ENCODE measurements around the gene COL15A1.
"Not testable (repeated sequence)": the region's sequence is repeated elsewhere in the genome, so short reads cannot be mapped to it uniquely, and the experiment has no call there.

The COL15A1 gene

GRCh38 chr9:98900244-98900643 lies 43.5 kb upstream of the COL15A1 start:
- DNase-seq, result no peak

DNA sequence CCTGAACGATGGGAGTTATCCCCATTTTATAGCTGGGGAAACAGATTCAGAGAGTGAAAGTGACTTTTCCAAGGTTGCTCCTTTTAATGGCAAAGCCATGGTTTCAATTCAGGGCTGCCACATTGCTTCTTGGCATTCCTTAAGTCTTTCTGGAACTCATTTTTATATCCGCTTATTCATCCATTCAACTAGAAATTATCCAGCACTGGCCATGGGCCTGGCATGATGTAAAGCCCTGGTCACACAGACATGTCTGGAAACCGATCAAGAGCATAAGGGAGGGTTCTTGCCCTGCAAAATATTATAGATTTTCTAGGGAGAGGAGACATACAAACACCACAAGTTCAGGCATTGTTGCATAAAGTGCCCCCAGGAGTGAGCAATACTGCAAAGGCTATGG lies 43.0 kb upstream of the COL15A1 start:
- WGBS (ENCODE audit: extremely low coverage, insufficient coverage, low lambda C conversion rate), result no CpG with 5 or more reads among the region's 3 CpGs
- Histone ChIP-seq H4K8ac (ENCODE audit: low read depth, low read length) (no peak overlapping the region), H2BK15ac (replicated peaks; ENCODE audit: low read depth) (no peak overlapping the region), H3K4me2 (ENCODE audit: low read length) (no peak overlapping the region), H3K27ac (ENCODE audit: low read depth, low read length) (no peak overlapping the region), H4K5ac (ENCODE audit: low read length) (no peak overlapping the region), H3K4me1 (ENCODE audit: control insufficient read depth, low read depth, low read length) (no peaks in the 10 kb centered on the region), H3K36me3 (ENCODE audit: control insufficient read depth, insufficient read depth, low read length) (no peaks in the 10 kb centered on the region), H3K9ac (ENCODE audit: low read length) (no peak overlapping the region), H2BK120ac (ENCODE audit: low read depth, low read length) (no peak overlapping the region), H3K23ac (ENCODE audit: low read length) (no peak overlapping the region), H3K56ac (ENCODE audit: low read length) (no peak overlapping the region), H2BK5ac (ENCODE audit: low read length) (no peak overlapping the region), H3K79me2 (ENCODE audit: control insufficient read depth, insufficient read depth, low read length) (no peaks in the 10 kb centered on the region), H3K27me3 (ENCODE audit: insufficient read depth, low read length, poor library complexity) (no peaks in the 10 kb centered on the region), H3K79me1 (ENCODE audit: low read length) (no peaks in the 10 kb centered on the region), H2AK5ac (ENCODE audit: low read length) (no peak overlapping the region), H3K4me3 (ENCODE audit: low read length) (no peak overlapping the region), H3K18ac (ENCODE audit: low read length) (no peak overlapping the region), H3K4ac (ENCODE audit: low read depth, low read length) (no peak overlapping the region)
- no peak for DNase-seq

More at GRCh38 chr9:98900244-98900643, 43.5 kb upstream of the COL15A1 start:
- H3K36me3 ChIP-seq (ENCODE audit: control insufficient read depth, insufficient read depth, low read length), result no peaks in the 10 kb centered on the region
- H4K8ac ChIP-seq (ENCODE audit: low read depth, low read length), result no peak overlapping the region
- no peaks in the 10 kb centered on the region for H3K27me3 ChIP-seq (ENCODE audit: insufficient read depth, low read length, poor library complexity)
- H3K23ac ChIP-seq (ENCODE audit: low read length), result no peak overlapping the region
- H3K18ac ChIP-seq (ENCODE audit: low read length), result no peak overlapping the region
- WGBS (ENCODE audit: extremely low coverage, insufficient coverage, low lambda C conversion rate), result 100% methylated on average over 1 of the region's 5 CpGs
- no peaks in the 10 kb centered on the region for H3K4me1 ChIP-seq (ENCODE audit: control insufficient read depth, low read depth, low read length)
- no peak overlapping the region for H3K4me3 ChIP-seq (ENCODE audit: low read length)
- no peak overlapping the region for H3K4me2 ChIP-seq (ENCODE audit: low read length)
- H3K9ac ChIP-seq (ENCODE audit: low read length), result no peak overlapping the region
- H3K79me1 ChIP-seq (ENCODE audit: low read length), result no peaks in the 10 kb centered on the region
- no peaks in the 10 kb centered on the region for H3K79me2 ChIP-seq (ENCODE audit: control insufficient read depth, insufficient read depth, low read length)
- H3K56ac ChIP-seq (ENCODE audit: low read length), result no peak overlapping the region
- H2BK5ac ChIP-seq (ENCODE audit: low read length), result no peak overlapping the region
- no peak overlapping the region for H2BK120ac ChIP-seq (ENCODE audit: low read depth, low read length)
- H2AK5ac ChIP-seq (ENCODE audit: low read length), result no peak overlapping the region
- no peak overlapping the region for H4K5ac ChIP-seq (ENCODE audit: low read length)
- no peak overlapping the region for H3K27ac ChIP-seq (ENCODE audit: low read depth, low read length)
- H2BK15ac ChIP-seq (replicated peaks; ENCODE audit: low read depth), result no peak overlapping the region
- no peak overlapping the region for H3K4ac ChIP-seq (ENCODE audit: low read depth, low read length)

DNA sequence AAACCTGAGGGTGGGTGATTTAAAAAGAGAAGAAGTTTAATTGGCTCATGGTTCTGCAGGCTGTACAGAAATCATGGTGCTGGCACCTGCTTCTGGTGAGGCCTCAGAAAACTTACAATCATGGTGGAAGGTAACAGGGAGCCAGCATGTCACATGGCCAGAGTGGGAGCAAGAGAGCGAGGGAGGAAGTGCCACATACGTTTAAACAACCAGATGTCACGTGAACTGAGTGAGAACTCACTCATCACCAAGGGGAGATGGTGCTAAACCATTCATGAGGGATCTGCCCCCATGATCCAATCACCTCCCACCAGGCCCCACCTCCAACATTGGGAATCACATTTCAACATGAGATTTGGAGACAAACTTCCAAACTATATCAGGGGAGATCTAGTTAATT lies 41.9 kb upstream of the COL15A1 start:
- not testable (repeated sequence) for DNase-seq; H3K4ac ChIP-seq (ENCODE audit: low read depth, low read length)

DNA sequence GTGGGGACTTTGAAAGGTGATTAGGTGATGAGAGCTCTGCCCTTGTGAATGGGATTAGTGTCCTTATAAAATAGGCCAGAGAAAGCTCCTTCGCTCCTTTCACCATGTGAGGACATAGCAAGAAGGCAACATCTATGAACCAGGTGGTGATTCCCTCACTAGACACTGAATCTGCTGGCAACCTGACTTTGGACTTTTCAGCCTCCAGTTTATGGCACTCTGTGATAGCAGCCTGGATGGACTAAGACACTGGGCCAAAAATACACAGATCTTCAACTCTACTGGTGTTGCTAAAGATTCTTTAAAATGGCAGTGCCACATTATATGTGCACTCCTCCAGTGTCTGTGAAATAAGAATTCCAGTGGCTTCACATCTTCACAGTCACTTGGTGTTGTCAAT lies 41.2 kb upstream of the COL15A1 start:
- Histone ChIP-seq H4K5ac (ENCODE audit: low read length) (no peak overlapping the region), H3K4me3 (ENCODE audit: low read length) (no peak overlapping the region), H4K8ac (ENCODE audit: low read depth, low read length) (no peak overlapping the region), H3K27me3 (ENCODE audit: insufficient read depth, low read length, poor library complexity) (no peaks in the 10 kb centered on the region), H3K79me1 (ENCODE audit: low read length) (no peaks in the 10 kb centered on the region), H3K79me2 (ENCODE audit: control insufficient read depth, insufficient read depth, low read length) (no peaks in the 10 kb centered on the region), H2BK15ac (replicated peaks; ENCODE audit: low read depth) (no peak overlapping the region), H2BK120ac (ENCODE audit: low read depth, low read length) (no peak overlapping the region), H2AK5ac (ENCODE audit: low read length) (no peak overlapping the region), H3K36me3 (ENCODE audit: control insufficient read depth, insufficient read depth, low read length) (no peaks in the 10 kb centered on the region), H3K18ac (ENCODE audit: low read length) (no peak overlapping the region), H3K9ac (ENCODE audit: low read length) (no peak overlapping the region), H3K4me2 (ENCODE audit: low read length) (no peak overlapping the region), H3K4me1 (ENCODE audit: control insufficient read depth, low read depth, low read length) (no peaks in the 10 kb centered on the region), H3K27ac (ENCODE audit: low read depth, low read length) (no peak overlapping the region), H3K56ac (ENCODE audit: low read length) (no peak overlapping the region), H2BK5ac (ENCODE audit: low read length) (no peak overlapping the region), H3K4ac (ENCODE audit: low read depth, low read length) (no peak overlapping the region), H3K23ac (ENCODE audit: low read length) (no peak overlapping the region)
- no peak for DNase-seq
- no CpG with 5 or more reads among the region's 1 CpG for WGBS (ENCODE audit: extremely low coverage, insufficient coverage, low lambda C conversion rate)

More for the DNA sequence above, 41.9 kb upstream of the COL15A1 start:
- H3K23ac ChIP-seq (ENCODE audit: low read length); H3K27me3 ChIP-seq (ENCODE audit: insufficient read depth, low read length, poor library complexity); H3K36me3 ChIP-seq (ENCODE audit: control insufficient read depth, insufficient read depth, low read length); H3K4me1 ChIP-seq (ENCODE audit: control insufficient read depth, low read depth, low read length); H3K27ac ChIP-seq (ENCODE audit: low read depth, low read length); H4K5ac ChIP-seq (ENCODE audit: low read length); H3K56ac ChIP-seq (ENCODE audit: low read length); H2BK120ac ChIP-seq (ENCODE audit: low read depth, low read length); H3K79me2 ChIP-seq (ENCODE audit: control insufficient read depth, insufficient read depth, low read length); H2AK5ac ChIP-seq (ENCODE audit: low read length); H3K18ac ChIP-seq (ENCODE audit: low read length); H3K9ac ChIP-seq (ENCODE audit: low read length); H3K4me3 ChIP-seq (ENCODE audit: low read length); H3K79me1 ChIP-seq (ENCODE audit: low read length); H4K8ac ChIP-seq (ENCODE audit: low read depth, low read length); H2BK5ac ChIP-seq (ENCODE audit: low read length); H2BK15ac ChIP-seq (replicated peaks; ENCODE audit: low read depth); H3K4me2 ChIP-seq (ENCODE audit: low read length): not testable (repeated sequence)
- no CpG with 5 or more reads among the region's 3 CpGs for WGBS (ENCODE audit: extremely low coverage, insufficient coverage, low lambda C conversion rate)

GRCh38 chr9:98902925-98903324 lies 40.8 kb upstream of the COL15A1 start:
- Histone ChIP-seq H3K27me3 (ENCODE audit: insufficient read depth, low read length, poor library complexity) (no peaks in the 10 kb centered on the region), H4K5ac (ENCODE audit: low read length) (no peak overlapping the region), H3K9ac (ENCODE audit: low read length) (no peak overlapping the region), H3K4me1 (ENCODE audit: control insufficient read depth, low read depth, low read length) (no peaks in the 10 kb centered on the region), H2BK5ac (ENCODE audit: low read length) (no peak overlapping the region), H3K4me2 (ENCODE audit: low read length) (no peak overlapping the region), H3K36me3 (ENCODE audit: control insufficient read depth, insufficient read depth, low read length) (no peaks in the 10 kb centered on the region), H3K27ac (ENCODE audit: low read depth, low read length) (no peak overlapping the region), H2BK15ac (replicated peaks; ENCODE audit: low read depth) (no peak overlapping the region), H2AK5ac (ENCODE audit: low read length) (no peak overlapping the region), H2BK120ac (ENCODE audit: low read depth, low read length) (no peak overlapping the region), H4K8ac (ENCODE audit: low read depth, low read length) (no peak overlapping the region), H3K4ac (ENCODE audit: low read depth, low read length) (no peak overlapping the region), H3K18ac (ENCODE audit: low read length) (no peak overlapping the region), H3K23ac (ENCODE audit: low read length) (no peak overlapping the region), H3K79me1 (ENCODE audit: low read length) (no peaks in the 10 kb centered on the region), H3K79me2 (ENCODE audit: control insufficient read depth, insufficient read depth, low read length) (no peaks in the 10 kb centered on the region), H3K56ac (ENCODE audit: low read length) (no peak overlapping the region), H3K4me3 (ENCODE audit: low read length) (no peak overlapping the region)
- no CpG with 5 or more reads among the region's 5 CpGs for whole genome bisulfite sequencing (ENCODE audit: extremely low coverage, insufficient coverage, low lambda C conversion rate)
- no peak for DNase-seq

DNA sequence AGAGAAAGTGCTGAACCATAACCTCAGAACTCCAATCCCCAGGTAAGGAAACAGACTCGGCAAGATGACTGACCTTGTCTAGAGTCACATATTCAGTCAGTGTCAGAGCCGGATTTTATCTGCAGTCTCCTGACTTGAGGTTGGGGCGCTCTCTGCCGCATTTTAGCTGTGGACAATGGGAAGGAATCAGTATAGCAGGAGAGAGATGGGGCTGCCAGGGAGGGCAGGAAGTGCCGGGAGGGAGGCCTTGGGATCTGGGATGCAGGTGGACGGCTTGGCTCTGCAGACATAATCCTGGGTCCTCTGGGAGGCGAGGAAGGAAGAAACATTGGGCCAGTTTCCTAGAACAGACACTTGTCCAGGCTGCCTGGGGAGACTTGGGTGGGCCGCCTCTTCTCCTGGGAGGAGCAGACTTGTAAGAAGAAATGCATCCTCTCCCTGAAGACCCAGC lies 39.7 kb upstream of the COL15A1 start:
- no peak overlapping the region for H3K56ac ChIP-seq (ENCODE audit: low read length)
- no peaks in the 10 kb centered on the region for H3K4me1 ChIP-seq (ENCODE audit: control insufficient read depth, low read depth, low read length)
- no peak overlapping the region for H3K4me3 ChIP-seq (ENCODE audit: low read length)
- no peak overlapping the region for H3K23ac ChIP-seq (ENCODE audit: low read length)
- H3K4me2 ChIP-seq (ENCODE audit: low read length), result no peak overlapping the region
- no CpG with 5 or more reads among the region's 8 CpGs for WGBS (ENCODE audit: extremely low coverage, insufficient coverage, low lambda C conversion rate)
- H3K4ac ChIP-seq (ENCODE audit: low read depth, low read length), result no peak overlapping the region
- no peak overlapping the region for H3K9ac ChIP-seq (ENCODE audit: low read length)
- H4K5ac ChIP-seq (ENCODE audit: low read length), result no peak overlapping the region
- H3K79me2 ChIP-seq (ENCODE audit: control insufficient read depth, insufficient read depth, low read length), result no peaks in the 10 kb centered on the region
- H2BK15ac ChIP-seq (replicated peaks; ENCODE audit: low read depth), result no peak overlapping the region
- H3K27me3 ChIP-seq (ENCODE audit: insufficient read depth, low read length, poor library complexity), result no peaks in the 10 kb centered on the region
- H2AK5ac ChIP-seq (ENCODE audit: low read length), result no peak overlapping the region
- H3K18ac ChIP-seq (ENCODE audit: low read length), result no peak overlapping the region
- no peak overlapping the region for H4K8ac ChIP-seq (ENCODE audit: low read depth, low read length)
- no peak overlapping the region for H3K27ac ChIP-seq (ENCODE audit: low read depth, low read length)
- no peak overlapping the region for H2BK120ac ChIP-seq (ENCODE audit: low read depth, low read length)
- H3K36me3 ChIP-seq (ENCODE audit: control insufficient read depth, insufficient read depth, low read length), result no peaks in the 10 kb centered on the region
- H3K79me1 ChIP-seq (ENCODE audit: low read length), result no peaks in the 10 kb centered on the region
- DNase-seq, result no peak
- H2BK5ac ChIP-seq (ENCODE audit: low read length), result no peak overlapping the region

Measured in mesendoderm (in vitro differentiated cells).